ENCODE results near the gene GPR42.

The GPR42 gene, protein sequence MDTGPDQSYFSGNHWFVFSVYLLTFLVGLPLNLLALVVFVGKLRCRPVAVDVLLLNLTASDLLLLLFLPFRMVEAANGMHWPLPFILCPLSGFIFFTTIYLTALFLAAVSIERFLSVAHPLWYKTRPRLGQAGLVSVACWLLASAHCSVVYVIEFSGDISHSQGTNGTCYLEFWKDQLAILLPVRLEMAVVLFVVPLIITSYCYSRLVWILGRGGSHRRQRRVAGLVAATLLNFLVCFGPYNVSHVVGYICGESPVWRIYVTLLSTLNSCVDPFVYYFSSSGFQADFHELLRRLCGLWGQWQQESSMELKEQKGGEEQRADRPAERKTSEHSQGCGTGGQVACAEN

DNA sequence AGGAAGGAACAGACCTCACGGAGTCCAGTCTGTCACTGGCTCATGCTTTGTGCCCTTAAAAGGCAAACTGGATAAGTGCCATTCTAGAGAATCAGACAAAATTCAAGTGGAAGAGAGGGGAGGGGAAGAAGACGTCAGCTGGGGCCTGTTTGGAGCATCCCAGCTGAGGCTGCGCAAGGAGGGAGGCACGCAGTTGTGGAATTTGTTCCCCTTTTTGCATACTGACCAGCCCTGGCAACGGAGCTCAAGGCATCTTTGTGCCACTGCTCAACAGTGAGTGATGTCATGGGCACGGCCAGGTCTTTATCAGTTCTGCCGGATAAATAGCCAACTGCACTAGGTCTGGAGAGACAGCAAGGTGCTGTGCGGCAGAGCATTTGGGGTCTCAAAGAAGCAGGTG, at the start of gene GPR42:
Gene GPR42, plus strand, starts transcription at position 347 of the 400 bp plus-strand sequence. CDS start 292 bp downstream, outside the sequence.
- no peak for DNase-seq

DNA sequence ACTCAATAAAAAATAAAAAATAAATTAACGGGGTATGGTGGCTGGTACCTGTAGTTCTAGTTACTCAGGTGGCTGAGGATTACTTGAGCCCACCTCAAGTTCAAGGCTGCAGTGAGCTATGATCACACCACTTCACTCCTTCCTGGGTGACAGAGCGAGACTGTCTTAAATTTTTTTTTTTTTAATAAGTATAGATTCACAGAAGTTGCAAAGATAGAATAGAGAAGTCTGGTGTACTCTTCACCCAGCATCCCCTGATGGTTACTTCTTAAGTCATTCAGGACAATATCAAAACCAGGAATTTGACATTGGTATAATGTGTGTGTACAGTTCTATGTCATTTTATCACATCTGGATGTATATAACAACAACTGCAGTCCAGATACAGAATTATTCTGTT, 49.6 kb upstream of the GPR42 start:
- no peak for DNase-seq

DNA sequence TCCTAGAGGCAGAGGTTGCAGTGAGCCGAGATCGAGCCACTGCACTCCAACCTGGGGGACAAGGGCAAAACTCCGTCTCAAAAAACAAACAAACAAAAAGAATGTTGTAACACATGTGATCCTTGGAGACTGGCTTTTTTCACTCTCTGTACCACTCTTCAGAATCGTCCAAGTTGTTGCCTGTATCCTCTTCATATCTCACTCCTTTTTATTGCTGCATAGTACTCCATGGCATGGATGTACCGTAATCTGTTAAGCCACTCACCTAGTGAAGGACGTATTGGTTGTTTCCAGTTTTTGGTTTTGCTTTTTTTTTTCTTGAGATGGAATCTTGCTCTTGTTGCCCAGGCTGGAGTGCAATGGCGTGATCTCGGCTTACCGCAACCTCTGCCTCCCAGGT, 48.9 kb upstream of the GPR42 start:
- DNase-seq = no peak

DNA sequence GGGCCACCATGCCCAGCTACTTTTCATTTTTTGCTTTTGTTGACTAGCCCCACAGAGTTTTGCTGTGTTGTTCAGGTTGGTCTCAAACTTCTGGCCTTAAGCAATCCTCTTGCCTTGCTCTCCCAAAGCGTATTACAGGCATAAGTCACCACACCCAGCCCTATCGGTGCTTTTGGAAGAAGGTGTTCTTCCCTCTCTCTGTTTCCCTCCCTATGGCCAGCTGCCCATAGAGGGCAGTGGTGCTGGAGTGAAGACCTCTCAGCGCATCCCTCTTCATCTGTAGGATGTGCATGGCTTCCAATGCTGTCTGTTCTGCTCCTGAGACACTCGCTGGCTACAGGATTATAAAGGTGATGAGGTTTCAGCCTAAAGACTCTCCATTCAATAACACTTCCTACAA, 43.2 kb upstream of the GPR42 start:
- no peak for DNase-seq

DNA sequence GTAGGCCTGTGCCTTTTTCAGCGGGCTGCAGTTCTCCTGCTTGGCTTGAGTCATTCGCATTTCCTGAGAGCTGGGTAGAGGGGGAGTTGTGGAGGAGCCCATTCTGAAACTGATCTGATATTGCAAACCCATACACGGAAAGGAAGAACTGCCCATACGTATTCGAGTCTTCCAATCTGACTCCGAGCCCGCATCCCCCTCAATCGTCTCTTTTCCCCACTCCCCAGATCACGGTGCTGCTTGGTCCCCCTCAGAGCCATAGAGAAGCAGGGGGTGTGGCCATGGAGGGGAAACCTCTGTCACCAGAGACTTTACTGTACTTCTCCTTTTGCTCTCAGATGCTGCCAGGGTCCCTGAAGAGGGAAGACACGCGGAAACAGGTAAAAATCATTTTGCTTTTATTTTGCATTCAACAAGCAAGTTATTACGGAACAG, 42.0 kb upstream of the GPR42 start, which contains the start of gene CD22:
Gene CD22, plus strand, starts transcription at position 337 of the 435 bp plus-strand sequence. CDS start 2,854 bp downstream, outside the sequence.
- DNase-seq = peak; percentile 39 to 59

DNA sequence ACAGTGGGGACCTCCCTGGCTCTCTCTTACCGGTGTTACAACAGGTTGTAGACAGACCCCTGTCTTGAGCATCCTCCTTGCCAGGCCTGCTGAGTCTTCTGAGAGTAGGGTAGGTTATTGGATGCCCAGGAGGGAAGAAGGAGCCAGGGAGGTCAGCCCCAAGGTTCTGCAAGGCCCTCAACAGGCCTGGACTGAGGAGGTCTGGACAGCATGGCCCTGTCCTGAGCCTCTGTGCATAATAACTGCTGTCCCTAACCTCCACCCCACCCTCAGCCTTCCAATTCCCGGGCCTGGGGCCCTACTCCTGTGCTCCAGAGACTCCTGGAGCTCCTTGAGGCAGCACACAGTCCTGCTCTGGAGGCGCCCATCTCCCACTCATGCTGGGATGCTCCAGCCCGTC, 41.5 kb upstream of the GPR42 start:
- DNase-seq = no peak

DNA sequence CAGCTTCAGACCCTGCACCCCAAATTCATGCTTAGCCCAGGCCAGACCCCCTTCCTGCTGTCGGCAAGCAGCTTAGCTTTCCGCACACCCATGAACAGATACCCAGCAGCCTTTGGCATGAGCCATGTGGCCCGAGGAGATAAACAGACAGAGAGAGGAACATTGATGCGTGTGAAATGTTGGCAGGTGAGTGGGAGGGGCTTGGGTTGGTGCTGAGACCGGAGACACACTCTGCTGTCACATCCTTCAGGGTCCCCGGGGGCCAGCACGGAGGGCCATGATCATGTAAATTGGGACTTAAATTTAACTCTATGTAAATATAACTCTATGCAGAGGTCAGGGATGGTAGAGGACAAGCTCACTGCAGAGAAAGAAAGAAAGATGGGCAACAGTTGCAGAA, 40.4 kb upstream of the GPR42 start:
- no peak for DNase-seq

DNA sequence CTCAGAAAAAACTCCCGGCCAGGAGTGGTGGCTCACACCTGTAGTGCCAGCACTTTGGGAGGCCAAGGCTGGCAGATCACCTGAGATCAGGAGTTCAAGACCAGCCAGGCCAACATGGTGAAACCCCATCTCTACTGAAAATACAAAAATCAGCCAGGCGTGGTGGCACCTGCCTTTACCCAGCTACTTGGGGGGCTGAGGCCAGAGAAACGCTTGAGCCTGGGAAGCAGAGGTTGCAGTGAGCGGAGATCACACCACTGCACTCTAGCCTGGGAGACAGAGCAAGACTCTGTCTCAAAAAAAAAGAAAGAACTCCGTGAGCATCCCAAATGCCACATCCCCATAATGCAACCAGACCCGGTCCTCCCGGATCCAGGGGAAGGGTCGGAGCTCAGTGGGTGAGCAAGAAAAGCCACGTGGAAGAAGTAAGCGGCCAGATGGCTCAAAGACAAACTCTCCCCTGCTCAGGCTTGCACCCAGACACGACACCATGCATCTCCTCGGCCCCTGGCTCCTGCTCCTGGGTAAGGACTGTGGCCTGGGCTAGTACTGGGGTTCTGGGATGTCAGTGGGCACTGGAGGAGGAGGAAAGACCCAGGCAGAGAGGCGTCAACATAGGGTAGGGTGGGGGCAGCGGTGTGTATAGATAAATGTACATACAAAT, 39.2 kb upstream of the GPR42 start:
- DNase-seq = no peak

DNA sequence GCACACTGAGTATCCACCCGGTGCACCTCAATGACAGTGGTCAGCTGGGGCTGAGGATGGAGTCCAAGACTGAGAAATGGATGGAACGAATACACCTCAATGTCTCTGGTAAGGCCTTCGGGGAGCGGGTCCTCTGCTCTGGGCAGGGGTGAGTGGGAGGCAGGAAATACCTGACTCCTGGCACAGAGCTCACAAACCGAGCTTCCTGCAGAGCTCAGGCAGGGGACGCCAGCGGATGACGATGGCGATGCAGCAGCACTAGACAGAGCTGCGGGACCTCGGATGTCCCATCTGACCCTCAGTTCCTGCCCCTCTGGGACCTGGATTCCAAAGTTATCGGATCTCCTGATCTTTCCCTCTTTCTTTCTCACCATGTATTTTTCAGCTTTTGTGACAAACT, 38.1 kb upstream of the GPR42 start:
- DNase-seq = no peak

DNA sequence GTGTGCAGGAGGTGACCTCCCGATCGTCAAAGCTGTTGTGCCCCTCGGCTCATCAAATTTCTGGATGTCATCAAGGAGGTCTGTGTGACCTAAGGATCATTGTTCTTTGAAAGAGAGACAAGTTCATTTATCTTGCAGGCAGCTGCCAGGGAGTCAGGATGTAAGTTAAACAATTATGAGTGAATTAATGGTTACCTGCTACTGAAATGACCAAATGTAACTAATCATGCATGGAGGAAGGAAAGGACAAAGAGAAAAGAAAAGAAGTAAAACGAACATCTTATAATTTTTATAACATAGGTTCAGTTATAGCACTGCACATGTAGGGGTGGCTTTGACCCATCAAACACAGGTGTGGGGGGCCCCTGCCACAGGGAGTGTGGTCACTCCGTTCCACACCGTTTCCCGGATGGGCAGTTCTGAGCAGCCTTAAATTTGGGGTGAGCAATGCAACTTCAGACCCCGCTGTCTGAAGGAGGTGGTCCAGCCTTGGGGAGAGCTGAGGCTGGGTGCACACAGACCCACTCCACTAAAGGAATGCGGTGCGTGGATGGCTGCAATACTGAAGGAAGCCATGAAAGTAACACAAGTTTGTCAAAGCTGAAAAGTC, 36.6 kb upstream of the GPR42 start:
- no peak for DNase-seq

DNA sequence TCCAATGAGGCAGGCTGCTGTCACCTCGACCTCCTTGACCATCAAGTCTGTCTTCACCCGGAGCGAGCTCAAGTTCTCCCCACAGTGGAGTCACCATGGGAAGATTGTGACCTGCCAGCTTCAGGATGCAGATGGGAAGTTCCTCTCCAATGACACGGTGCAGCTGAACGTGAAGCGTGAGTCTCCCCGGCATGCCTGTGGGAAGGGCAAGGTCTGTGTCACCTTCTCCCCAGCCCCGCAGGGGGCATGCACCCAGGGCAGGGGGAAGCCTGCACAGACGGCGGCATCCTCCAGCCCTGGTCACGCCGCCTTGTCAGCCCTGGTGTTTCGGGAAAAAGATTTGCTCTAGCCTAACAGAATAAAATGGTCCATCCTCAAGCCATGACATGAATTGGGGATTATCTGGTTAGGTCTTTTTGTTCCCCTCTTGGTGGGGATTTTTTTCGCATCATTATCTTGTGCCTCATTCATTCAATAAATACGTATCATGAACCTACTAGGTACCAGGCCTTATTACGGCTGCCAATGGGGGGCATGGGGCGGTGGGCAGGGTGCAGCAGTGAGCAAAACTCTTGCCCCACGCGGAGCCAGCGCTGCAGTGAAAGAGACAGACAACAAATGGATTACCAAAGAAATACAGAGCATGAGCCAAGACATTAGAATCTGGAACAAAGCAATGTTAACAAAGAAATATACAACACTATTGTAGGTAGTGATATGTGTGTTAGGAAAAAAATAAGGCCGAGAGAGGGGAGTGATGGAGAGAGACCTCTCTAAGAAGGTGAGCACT, 34.5 kb upstream of the GPR42 start:
- DNase-seq = no peak

DNA sequence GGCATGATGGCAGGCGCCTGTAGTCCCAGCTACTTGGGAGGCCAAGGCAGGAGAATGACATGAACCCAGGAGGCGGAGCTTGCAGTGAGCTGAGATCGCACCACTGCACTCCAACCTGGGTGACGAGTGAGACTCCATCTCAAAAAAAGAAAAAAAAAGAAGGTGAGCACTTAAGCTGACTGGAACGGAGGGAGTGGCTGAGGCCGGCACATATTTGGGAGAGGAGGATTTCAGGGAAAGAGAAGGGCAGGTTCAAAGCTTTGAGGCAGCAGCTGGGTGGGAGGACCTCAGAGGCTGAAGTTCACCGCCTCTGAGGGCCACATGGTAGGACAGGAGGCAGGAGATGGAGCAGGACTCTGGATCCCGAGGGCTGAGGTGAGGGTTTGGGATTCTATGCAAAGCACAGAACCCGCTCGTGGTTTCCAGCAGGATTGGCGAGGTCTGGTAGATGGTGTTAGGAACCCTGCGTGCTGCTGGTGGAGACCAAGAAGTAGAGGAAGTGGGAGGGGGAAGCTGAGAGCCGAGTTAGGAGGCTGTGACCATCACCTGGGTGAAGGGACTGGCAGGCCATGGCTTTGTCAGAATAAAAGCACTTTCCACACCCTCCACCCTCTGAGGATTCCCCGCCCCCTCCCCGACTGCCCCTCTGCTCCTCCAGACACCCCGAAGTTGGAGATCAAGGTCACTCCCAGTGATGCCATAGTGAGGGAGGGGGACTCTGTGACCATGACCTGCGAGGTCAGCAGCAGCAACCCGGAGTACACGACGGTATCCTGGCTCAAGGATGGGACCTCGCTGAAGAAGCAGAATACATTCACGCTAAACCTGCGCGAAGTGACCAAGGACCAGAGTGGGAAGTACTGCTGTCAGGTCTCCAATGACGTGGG, 33.5 kb upstream of the GPR42 start:
- DNase-seq = no peak

DNA sequence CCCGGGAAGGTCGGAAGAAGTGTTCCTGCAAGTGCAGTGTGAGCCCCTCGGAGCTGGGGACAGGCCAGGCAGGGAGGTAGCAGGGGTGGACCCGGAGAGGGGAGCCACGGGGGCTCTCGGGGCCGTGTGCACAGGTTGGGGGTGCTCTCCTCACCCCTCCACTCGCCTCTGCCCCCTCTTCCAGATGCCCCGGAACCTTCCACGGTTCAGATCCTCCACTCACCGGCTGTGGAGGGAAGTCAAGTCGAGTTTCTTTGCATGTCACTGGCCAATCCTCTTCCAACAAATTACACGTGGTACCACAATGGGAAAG, 32.9 kb upstream of the GPR42 start:
- no peak for DNase-seq

DNA sequence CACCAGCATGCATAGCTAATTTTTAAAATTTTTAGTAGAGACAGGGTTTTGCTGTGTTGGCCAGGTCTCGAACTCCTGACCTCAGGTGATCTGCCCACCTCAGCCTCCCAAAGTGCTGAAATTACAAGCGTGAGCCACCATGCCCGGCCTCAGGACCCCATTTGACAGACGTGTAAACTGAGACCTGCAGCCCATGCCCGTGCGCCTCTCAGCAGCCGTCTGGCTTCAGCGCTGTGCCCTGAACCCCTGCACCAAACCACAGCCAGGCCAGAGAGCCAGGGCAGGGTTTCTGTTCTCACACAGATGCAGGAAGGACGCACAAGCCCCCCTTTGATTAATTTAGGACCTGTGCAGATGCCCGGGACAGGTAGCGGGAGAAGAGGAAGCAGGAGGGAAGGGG, 30.4 kb upstream of the GPR42 start:
- DNase-seq = no peak

DNA sequence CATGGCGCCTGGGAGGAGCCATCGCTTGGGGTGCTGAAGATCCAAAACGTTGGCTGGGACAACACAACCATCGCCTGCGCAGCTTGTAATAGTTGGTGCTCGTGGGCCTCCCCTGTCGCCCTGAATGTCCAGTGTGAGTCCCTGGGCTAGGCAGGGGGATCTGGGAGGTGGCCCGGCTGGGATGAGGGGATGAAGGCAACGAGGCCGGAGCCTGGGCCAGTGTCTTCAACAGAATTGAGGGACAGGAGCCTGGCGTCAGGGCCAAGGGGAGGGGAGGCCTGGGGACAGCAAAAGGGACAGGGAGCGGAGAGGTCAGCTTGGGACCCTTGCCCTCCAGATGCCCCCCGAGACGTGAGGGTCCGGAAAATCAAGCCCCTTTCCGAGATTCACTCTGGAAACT, 29.9 kb upstream of the GPR42 start:
- DNase-seq = no peak

DNA sequence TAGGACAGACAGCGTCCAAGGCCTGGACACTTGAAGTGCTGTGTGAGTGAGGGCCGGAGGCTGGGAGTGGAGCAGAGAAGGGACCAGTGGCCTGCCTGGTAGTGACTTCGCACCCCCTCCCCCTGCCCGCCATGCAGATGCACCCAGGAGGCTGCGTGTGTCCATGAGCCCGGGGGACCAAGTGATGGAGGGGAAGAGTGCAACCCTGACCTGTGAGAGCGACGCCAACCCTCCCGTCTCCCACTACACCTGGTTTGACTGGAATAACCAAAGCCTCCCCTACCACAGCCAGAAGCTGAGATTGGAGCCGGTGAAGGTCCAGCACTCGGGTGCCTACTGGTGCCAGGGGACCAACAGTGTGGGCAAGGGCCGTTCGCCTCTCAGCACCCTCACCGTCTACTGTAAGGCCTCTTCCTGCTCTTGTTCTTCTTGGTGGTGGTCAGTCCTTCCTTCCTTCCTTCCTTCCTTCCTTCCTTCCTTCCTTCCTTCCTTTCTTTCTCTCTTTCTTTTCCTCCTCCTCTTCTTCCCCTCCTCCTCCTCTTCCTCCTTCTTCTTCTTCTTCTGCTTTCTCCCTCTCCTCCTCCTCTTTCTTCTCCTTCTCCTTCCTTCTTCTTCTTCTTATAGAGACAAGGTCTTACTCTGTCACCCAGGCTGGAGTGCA, 29.2 kb upstream of the GPR42 start:
- no peak for DNase-seq

DNA sequence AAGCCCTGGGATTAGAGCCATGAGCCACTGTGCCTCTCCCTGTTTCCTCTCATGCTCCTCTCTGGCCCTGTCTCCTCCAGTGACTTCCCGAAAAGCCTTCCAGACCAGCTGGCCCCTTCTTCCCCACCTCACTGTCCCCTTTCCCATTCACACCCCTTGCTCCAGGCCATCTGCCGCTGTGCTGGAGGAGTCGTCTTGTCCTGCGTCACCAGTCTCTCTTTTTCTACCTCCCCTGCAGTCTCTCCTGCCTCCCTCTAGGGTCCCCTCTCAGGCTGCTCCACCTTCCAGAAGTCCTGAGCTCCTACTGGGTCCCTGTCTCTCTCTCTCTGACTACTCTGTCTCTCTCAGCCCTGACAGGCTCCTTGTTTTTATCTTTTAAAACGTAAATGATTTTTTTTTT, 28.4 kb upstream of the GPR42 start:
- no peak for DNase-seq

DNA sequence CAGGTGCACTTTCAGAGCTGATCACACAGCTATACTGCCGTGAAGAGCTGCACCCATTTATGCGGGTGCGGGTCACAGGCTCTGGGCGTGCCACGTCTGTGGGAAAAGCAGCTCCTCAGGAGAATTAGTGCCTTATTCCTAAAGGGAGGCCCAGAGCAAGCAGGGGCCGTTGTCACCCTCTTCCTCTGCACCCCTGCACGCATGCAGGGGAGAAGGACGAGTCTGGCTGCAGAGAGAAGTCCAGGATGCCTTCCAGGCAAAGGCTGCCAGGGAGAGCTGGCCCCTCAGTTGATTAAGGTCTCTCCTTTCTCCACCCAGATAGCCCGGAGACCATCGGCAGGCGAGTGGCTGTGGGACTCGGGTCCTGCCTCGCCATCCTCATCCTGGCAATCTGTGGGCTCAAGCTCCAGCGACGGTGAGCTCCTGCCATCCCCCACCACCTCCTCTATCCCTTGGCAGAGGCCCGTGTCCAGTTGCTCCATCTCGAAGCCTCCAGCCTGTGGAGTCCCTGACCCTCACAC, 26.3 kb upstream of the GPR42 start:
- DNase-seq = no peak

DNA sequence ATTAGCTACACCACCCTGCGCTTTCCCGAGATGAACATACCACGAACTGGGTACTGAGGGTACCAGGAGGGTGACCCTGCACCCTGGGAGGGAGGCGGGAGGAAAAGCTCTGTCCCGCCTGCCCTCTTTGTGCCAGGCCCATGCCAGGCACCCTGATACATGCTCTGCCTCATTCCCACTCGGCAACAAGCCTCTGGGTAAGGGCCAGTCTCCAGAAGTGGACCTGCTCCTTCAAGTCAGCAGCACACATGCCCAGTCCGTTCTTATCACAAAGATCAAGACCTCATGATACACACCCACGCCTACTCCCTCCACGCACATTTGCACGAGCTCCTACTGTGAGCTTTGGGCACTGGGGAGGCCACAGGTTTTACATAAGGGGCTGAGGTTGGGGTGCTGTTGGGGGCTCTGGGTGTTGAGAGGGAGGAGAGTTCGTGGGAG, 25.2 kb upstream of the GPR42 start:
- DNase-seq = no peak

DNA sequence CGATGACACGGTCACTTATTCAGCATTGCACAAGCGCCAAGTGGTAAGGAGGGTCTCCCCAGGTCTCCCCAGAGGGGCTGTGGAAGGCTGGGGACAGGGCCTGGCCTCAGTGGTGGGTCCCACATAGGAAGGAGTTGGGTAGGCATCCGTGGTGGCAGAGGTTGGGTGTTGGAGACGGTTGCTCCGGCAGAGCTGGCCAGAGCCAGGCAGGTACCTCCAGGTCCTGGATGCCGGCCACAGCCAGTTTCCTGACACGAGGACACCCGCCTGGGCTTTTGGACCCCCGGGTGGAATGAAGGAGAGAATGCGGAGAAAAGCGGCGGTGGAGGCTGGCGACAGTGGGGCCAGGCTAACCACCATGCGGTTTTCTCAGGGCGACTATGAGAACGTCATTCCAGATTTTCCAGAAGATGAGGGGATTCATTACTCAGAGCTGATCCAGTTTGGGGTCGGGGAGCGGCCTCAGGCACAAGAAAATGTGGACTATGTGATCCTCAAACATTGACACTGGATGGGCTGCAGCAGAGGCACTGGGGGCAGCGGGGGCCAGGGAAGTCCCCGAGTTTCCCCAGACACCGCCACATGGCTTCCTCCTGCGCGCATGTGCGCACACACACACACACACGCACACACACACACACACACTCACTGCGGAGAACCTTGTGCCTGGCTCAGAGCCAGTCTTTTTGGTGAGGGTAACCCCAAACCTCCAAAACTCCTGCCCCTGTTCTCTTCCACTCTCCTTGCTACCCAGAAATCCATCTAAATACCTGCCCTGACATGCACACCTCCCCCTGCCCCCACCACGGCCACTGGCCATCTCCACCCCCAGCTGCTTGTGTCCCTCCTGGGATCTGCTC, 24.4 kb upstream of the GPR42 start:
- DNase-seq = no peak
